GM20431 (cell line): Measurements from ENCODE around the gene SLC30A4.

Experiments
- in situ Hi-C: fragments of 300-500 bp; cut with MseI, MboI; formaldehyde crosslinking; loops from one replicate; pipeline ENCODE4 v1.15.0; 2020; ENCODE audit warnings: low sequenced_read_pairs; ENCODE audit not compliant: unreplicated experiment

The SLC30A4 gene

GRCh38 chr15:45457220-45457619 lies 65.3 kb downstream of the SLC30A4 start:
- in situ Hi-C loops = loop anchor here (25.0 kb wide), 1 partner anchor 155 kb away; no protein-coding TSS in a partner anchor

- in situ Hi-C loops = loop anchor here (25.0 kb wide), 1 partner anchor 156 kb away; no protein-coding TSS in a partner anchor
Measured at GRCh38 chr15:45456212-45457106, 66.1 kb downstream of the SLC30A4 start.

- in situ Hi-C loops = loop anchor here (25.0 kb wide), 1 partner anchor 157 kb away; no protein-coding TSS in a partner anchor
Measured at GRCh38 chr15:45454814-45455213, 67.7 kb downstream of the SLC30A4 start.

- in situ Hi-C loops = loop anchor here (25.0 kb wide), 1 partner anchor 161 kb away; no protein-coding TSS in a partner anchor
Measured at GRCh38 chr15:45451265-45451664, 71.3 kb downstream of the SLC30A4 start.

GRCh38 chr15:45449916-45450867 lies 72.4 kb downstream of the SLC30A4 start:
- in situ Hi-C loops = loop anchor here (25.0 kb wide), 1 partner anchor 162 kb away; no protein-coding TSS in a partner anchor

GRCh38 chr15:45449395-45449794 lies 73.2 kb downstream of the SLC30A4 start:
- in situ Hi-C loops = no loop called here

GRCh38 chr15:45448066-45448915 lies 74.3 kb downstream of the SLC30A4 start:
- in situ Hi-C loops = no loop called here

- in situ Hi-C loops = no loop called here
Measured at GRCh38 chr15:45443645-45444044, 78.9 kb downstream of the SLC30A4 start.

- in situ Hi-C loops = no loop called here
Measured at GRCh38 chr15:45442507-45443135, 79.9 kb downstream of the SLC30A4 start.

GRCh38 chr15:45441686-45442085 lies 80.9 kb downstream of the SLC30A4 start:
- in situ Hi-C loops = no loop called here

GRCh38 chr15:45441036-45441435 lies 81.5 kb downstream of the SLC30A4 start:
- in situ Hi-C loops = no loop called here

- in situ Hi-C loops = no loop called here
Measured at GRCh38 chr15:45439521-45440260, 82.9 kb downstream of the SLC30A4 start.

GRCh38 chr15:45435124-45435903 lies 87.2 kb downstream of the SLC30A4 start:
- in situ Hi-C loops = no loop called here

- in situ Hi-C loops = no loop called here
Measured at GRCh38 chr15:45434078-45434567, 88.4 kb downstream of the SLC30A4 start.

GRCh38 chr15:45431511-45431910 lies 91.0 kb downstream of the SLC30A4 start:
- in situ Hi-C loops = no loop called here

GRCh38 chr15:45429941-45430792 lies 92.4 kb downstream of the SLC30A4 start:
- in situ Hi-C loops = no loop called here
